ENCODE measurements around the gene ABCC2.
"Not testable (repeated sequence)": the region's sequence is repeated elsewhere in the genome, so short reads cannot be mapped to it uniquely, and the experiment has no call there.

ABCC2 gene

DNA sequence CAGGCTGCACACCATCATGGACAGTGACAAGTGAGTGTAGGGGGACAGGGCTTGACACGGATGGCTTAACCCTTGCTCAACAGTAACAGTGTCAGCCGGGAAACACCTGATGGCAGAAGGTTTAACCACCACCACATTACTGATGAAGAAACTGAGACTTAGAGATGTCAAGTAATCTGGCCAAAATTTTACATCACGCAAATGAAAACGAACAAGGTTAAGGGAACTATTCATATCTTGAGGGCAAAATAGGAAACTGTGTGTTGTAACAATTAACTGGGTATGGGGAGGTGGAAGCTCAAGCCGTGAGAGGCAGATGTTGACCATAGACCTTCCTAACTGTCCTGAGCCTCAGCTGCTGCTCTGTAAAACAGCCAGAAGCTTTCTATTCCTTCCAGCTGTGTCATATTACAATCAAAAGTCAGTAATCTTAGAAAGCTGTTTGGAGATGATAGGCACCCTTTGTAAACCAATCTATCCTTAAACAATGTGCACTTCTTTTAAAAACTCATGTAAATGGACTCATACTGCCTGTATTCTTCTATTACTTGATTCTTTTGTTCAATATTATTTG is 68.4 kb downstream of the ABCC2 start:
- in situ Hi-C loops (cut with MboI; ENCODE audit: low sequenced_read_pairs) = no loop called here

- in situ Hi-C loops (cut with MboI; ENCODE audit: low sequenced_read_pairs) = no loop called here
Measured at GRCh38 chr10:99851825-99852224, 69.4 kb downstream of the ABCC2 start.

DNA sequence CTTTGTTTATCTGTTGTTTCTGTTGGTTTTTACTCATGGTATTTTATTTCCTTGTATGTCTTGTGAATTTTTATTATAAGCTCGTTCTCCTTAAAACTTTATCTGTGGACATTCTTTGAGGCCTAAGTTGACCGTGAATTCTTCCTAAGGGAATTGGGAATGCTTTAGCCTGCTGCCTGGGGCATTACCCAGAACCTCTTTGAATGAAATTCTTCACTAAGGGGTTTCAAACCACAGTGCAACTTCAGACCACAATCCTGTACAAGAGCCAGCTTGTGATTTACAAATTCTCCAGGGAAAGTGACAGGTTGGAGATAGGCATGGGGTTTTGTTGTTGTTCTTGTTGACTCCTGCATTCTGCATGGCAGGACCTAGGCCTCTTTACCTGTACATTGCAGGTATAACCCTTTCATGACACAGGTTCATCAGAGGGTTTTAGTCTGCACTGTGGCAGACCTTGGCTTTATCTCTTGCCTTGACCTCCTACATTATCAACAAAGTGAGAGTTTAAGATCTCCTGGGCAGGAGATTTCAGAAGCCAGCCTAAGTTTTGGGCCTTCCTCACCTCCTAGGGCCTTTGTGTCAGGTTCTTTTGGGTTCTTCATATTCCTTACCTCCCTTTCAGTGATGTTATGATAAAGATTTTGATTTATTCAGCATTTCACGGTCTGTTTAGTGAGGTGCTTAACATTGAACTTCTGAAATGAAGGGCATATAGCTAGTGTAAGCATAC is 70.2 kb downstream of the ABCC2 start:
- in situ Hi-C loops (cut with MboI; ENCODE audit: low sequenced_read_pairs) = no loop called here

- in situ Hi-C loops (cut with MboI; ENCODE audit: low sequenced_read_pairs) = no loop called here
Measured at GRCh38 chr10:99853655-99854054, 71.2 kb downstream of the ABCC2 start.

- in situ Hi-C loops (cut with MboI; ENCODE audit: low sequenced_read_pairs) = no loop called here
Measured at GRCh38 chr10:99854860-99855259, 72.4 kb downstream of the ABCC2 start.

DNA sequence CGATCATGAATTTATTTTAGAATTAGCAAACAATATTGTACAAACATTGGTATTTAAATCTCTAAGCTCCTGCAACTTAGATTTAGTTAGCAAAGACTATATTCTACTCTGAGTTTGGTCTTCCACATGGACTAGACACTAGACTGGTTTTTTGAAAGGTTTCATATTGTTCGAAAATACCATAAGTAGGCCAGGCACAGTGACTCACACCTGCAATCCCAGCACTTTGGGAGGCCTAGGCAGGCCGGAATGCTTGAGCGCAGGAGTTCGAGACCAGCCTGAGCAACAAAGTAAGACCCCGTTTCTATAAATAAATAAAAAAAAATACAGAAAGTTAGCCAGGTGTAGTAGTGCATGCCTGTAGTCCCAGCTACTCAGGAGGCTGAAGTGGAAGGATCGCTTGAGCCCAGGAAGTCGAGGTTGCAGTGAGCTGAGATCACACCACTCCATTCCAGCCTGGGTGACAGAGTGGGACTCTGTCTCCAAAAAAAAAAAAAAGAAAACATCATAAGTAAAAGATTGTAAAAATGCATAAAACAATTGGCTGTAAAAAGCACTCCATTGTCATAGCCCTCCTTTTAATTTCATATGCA is 73.1 kb downstream of the ABCC2 start:
- in situ Hi-C loops (cut with MboI; ENCODE audit: low sequenced_read_pairs) = no loop called here

GRCh38 chr10:99858849-99859248 is 76.4 kb downstream of the ABCC2 start:
- in situ Hi-C loops (cut with MboI; ENCODE audit: low sequenced_read_pairs) = no loop called here

DNA sequence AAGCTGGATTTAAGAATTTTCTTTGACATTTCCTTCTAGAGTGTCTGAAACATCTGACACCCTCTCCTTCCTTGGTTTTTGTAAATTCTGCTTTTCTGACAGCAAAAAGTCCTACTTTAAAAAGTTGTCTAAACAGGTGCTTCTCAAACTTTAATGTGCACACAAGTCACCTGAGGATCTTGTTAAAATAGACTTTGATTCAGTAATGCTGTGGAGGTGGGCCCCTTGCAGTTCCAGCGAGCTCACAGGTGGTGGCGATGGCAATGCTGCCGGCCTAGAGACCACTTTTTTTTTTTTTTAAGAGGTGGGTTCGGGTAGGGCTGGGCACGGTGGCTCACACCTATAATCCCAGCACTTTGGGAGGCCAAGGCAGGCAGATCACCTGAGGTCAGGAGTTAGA is 77.1 kb downstream of the ABCC2 start:
- in situ Hi-C loops (cut with MboI; ENCODE audit: low sequenced_read_pairs) = no loop called here

- in situ Hi-C loops (cut with MboI; ENCODE audit: low sequenced_read_pairs) = no loop called here
Measured at GRCh38 chr10:99860466-99860865, 78.0 kb downstream of the ABCC2 start.

DNA sequence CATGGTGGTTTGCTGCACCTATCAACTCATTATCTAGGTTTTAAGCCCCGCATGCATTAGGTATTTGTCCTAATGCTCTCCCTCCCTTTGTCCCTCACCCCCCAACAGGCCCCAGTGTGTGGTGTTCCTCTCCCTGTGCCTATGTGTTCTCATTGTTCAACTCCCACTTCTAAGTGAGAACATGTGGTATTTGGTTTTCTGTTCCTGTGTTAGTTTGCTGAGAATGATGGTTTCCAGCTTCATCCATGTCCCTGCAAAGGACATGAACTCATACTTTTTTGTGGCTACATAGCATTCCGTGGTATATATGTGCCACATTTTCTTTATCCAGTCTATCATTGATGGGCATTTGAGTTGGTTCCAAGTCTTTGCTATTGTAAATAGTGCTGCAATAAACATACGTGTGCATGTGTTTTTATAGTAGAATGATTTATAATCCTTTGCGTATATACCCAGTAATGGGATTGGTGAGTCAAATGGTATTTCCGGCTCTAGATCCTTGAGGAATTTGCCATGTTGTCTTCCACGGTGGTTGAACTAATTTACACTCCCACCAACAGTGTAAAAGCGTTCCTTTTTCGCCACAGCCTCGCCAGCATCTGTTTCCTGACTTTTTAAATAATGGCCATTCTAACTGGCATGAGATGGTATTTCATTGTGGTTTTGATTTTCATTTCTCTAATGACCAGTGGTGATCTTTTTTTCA is 81.2 kb downstream of the ABCC2 start:
- in situ Hi-C loops (cut with MboI; ENCODE audit: low sequenced_read_pairs) = not testable (repeated sequence)

GRCh38 chr10:99867250-99867649 is 84.8 kb downstream of the ABCC2 start:
- in situ Hi-C loops (cut with MboI; ENCODE audit: low sequenced_read_pairs) = not testable (repeated sequence)

DNA sequence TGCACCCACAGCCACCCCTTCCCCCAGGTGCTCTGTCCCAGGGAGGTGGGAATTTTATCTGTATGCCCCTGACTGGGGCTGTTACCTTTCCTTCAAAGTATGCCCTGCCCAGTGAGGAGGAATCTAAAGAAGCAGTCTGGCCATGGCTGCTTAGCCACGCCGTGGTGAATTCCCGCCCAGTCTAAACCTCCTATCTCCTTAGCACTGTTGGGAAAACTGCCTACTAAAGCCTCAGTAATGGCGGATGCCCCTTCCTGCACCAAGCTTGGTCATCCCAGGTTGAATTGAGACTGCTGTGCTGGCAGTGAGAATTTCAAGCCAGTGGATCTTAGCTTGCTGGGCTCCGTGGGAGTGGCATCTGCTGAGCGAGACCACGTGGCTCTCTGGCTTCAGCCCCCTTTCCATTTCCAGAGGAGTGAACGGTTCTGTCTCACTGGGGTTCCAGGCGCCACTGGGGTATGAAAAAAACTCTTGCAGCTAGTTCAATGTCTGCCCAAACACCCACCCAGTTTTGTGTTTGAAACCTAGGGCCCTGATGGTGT is 87.2 kb downstream of the ABCC2 start:
- in situ Hi-C loops (cut with MboI; ENCODE audit: low sequenced_read_pairs) = no loop called here

GRCh38 chr10:99870123-99870730 is 87.8 kb downstream of the ABCC2 start:
- in situ Hi-C loops (cut with MboI; ENCODE audit: low sequenced_read_pairs) = no loop called here

DNA sequence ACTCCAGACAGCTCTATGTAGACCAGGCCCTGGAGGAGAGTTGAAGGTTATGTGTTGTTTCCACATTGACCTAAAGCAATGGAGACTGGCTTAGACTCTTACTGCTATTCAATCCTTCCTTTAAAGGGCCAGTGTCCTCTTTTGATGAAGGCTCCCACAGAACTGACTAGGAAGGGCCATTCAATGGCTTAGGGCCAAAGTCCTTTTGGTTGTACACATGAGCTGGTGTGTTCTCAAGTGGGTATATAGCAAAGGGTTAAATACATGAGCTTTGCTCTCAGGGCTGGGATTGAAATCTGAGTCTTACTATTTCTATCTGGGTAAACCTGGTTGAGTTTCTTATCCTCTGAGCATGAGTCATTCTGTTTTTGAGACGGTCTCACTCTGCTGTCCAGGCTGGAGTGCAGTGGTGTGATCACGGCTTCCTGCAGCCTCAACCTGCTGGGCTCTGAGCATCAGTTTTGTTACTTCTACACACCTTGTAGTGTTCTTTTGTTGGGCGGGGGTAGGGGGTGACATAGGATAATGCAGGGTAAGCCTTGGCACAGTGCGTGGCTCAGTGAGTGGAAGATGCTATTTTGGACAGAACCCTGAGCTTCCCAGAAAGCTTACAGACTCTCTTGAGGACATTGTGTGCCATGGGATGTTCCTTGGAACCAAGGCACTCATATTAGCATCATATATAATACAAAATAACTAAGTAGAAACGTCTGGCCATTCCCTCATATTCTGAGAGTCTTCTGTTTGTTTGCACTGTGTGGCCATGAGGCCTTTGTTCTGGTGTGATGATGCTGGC is 90.1 kb downstream of the ABCC2 start:
- in situ Hi-C loops (cut with MboI; ENCODE audit: low sequenced_read_pairs) = no loop called here

DNA sequence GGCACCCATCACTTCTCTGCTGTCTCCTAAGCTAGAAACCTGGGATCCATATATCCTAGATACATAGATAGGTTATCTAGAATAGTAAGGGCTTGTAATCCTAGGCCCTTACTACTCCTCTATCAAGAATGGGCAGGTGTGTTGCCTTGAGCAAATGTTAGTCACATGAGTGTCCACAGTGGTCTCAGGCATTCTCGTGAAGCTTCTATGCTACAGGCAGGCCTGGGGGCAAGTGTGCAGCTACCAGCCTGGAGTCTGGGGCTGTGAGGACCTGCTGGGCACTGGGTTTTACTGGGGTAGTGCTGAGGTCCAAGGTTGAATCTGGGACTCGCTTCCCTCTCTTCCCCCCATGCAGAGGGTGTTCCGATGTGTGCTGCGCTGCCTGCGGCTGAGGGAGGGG is 91.4 kb downstream of the ABCC2 start:
- in situ Hi-C loops (cut with MboI; ENCODE audit: low sequenced_read_pairs) = no loop called here

- in situ Hi-C loops (cut with MboI; ENCODE audit: low sequenced_read_pairs) = no loop called here
Measured at GRCh38 chr10:99874341-99875085, 92.1 kb downstream of the ABCC2 start.

- in situ Hi-C loops (cut with MboI; ENCODE audit: low sequenced_read_pairs) = no loop called here
Measured at GRCh38 chr10:99875473-99875872, 93.0 kb downstream of the ABCC2 start.

- in situ Hi-C loops (cut with MboI; ENCODE audit: low sequenced_read_pairs) = no loop called here
Measured at GRCh38 chr10:99880080-99880835, 97.8 kb downstream of the ABCC2 start.

DNA sequence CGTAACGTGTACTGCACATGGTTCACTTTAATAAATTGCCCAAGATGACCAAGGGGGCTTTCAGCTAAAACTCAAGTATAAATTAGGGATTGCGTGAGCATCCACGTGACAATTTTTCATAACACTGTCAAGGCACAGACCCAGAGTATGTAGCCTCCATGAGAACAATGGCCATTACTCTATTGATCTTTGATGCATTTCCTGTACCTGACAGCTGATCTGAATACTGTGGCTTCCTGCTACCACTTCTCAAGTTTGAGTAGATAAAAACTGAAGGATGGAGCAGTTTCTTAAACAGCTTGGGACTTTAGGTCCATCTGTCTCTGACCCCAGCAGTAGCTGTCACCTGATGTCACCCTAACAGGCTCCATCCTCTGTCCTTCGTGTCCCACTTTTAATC is 98.9 kb downstream of the ABCC2 start:
- in situ Hi-C loops (cut with MboI; ENCODE audit: low sequenced_read_pairs) = no loop called here

Data from HL-60/S4 treated with phorbol 12-myristate 13-acetate at 8.2 ng/mL for 4 days and 3 days (cell line).